ENCODE measurements around the gene SYT3.

SYT3 gene

GRCh38 chr19:50607874-50608785 is 31.6 kb downstream of the SYT3 start (continued):
- TF ChIP-seq, protein P1, sequence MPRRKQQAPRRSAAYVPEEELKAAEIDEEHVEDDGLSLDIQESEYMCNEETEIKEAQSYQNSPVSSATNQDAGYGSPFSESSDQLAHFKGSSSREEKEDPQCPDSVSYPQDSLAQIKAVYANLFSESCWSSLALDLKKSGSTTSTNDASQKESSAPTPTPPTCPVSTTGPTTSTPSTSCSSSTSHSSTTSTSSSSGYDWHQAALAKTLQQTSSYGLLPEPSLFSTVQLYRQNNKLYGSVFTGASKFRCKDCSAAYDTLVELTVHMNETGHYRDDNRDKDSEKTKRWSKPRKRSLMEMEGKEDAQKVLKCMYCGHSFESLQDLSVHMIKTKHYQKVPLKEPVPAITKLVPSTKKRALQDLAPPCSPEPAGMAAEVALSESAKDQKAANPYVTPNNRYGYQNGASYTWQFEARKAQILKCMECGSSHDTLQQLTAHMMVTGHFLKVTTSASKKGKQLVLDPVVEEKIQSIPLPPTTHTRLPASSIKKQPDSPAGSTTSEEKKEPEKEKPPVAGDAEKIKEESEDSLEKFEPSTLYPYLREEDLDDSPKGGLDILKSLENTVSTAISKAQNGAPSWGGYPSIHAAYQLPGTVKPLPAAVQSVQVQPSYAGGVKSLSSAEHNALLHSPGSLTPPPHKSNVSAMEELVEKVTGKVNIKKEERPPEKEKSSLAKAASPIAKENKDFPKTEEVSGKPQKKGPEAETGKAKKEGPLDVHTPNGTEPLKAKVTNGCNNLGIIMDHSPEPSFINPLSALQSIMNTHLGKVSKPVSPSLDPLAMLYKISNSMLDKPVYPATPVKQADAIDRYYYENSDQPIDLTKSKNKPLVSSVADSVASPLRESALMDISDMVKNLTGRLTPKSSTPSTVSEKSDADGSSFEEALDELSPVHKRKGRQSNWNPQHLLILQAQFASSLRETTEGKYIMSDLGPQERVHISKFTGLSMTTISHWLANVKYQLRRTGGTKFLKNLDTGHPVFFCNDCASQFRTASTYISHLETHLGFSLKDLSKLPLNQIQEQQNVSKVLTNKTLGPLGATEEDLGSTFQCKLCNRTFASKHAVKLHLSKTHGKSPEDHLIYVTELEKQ (tag by site-specific recombination; IDR thresholded peaks at IDR 0.05; ENCODE audit: borderline replicate concordance): no peak
- TF ChIP-seq ZNF544 (tag by site-specific recombination; IDR thresholded peaks at IDR 0.05) (no peak), ZEB2 (tag by site-specific recombination; IDR thresholded peaks at IDR 0.05) (no peak), ZNF248 (tag by site-specific recombination; IDR thresholded peaks at IDR 0.05) (no peak), ZNF561 (tag by site-specific recombination; IDR thresholded peaks at IDR 0.05; ENCODE audit: borderline replicate concordance) (no peak), ZNF132 (tag by site-specific recombination; IDR thresholded peaks at IDR 0.05; ENCODE audit: borderline replicate concordance) (no peak), ZNF211 (tag by site-specific recombination; IDR thresholded peaks at IDR 0.05; ENCODE audit: low read depth) (no peak), ZNF549 (tag by site-specific recombination; IDR thresholded peaks at IDR 0.05) (no peak), ZNF777 (tag by site-specific recombination; IDR thresholded peaks at IDR 0.05; ENCODE audit: borderline replicate concordance) (no peak), ZFP37 (tag by site-specific recombination; IDR thresholded peaks at IDR 0.05) (peak; percentile 23; the same call in 1 of the 2 replicates), ZNF140 (tag by site-specific recombination; IDR thresholded peaks at IDR 0.05) (no peak), ZBTB44 (tag by site-specific recombination; IDR thresholded peaks at IDR 0.05) (no peak), ZNF416 (tag by site-specific recombination; IDR thresholded peaks at IDR 0.05) (no peak), ZNF341 (tag by site-specific recombination; IDR thresholded peaks at IDR 0.05; ENCODE audit: low read depth) (no peak), ZSCAN23 (tag by site-specific recombination; IDR thresholded peaks at IDR 0.05) (no peak), ZNF423 (tag by site-specific recombination; IDR thresholded peaks at IDR 0.05) (no peak), KLF16 (tag by site-specific recombination; IDR thresholded peaks at IDR 0.05) (no peak), ZNF398 (tag by site-specific recombination; IDR thresholded peaks at IDR 0.05) (no peak), ZNF274 (IDR thresholded peaks at IDR 0.05; ENCODE audit: low read length) (no peak), ZNF274 (tag by site-specific recombination; IDR thresholded peaks at IDR 0.05; ENCODE audit: borderline replicate concordance) (no peak), RBAK (tag by site-specific recombination; IDR thresholded peaks at IDR 0.05) (no peak), ZNF600 (tag by site-specific recombination; IDR thresholded peaks at IDR 0.05) (no peak), PBX3 (CRISPR knock-in tag; IDR thresholded peaks at IDR 0.05) (no peak), ZNF776 (tag by site-specific recombination; IDR thresholded peaks at IDR 0.05; ENCODE audit: borderline replicate concordance) (no peak), ZNF571 (tag by site-specific recombination; IDR thresholded peaks at IDR 0.05) (no peak), KLF7 (tag by site-specific recombination; IDR thresholded peaks at IDR 0.05; ENCODE audit: borderline replicate concordance) (no peak), GLI2 (tag by site-specific recombination; IDR thresholded peaks at IDR 0.05; ENCODE audit: borderline replicate concordance, low read depth) (no peak)
- TF ChIP-seq, protein P2, sequence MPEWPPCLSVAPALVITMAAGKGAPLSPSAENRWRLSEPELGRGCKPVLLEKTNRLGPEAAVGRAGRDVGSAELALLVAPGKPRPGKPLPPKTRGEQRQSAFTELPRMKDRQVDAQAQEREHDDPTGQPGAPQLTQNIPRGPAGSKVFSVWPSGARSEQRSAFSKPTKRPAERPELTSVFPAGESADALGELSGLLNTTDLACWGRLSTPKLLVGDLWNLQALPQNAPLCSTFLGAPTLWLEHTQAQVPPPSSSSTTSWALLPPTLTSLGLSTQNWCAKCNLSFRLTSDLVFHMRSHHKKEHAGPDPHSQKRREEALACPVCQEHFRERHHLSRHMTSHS (tag by site-specific recombination; IDR thresholded peaks at IDR 0.05): no peak
- TF ChIP-seq, protein P3, sequence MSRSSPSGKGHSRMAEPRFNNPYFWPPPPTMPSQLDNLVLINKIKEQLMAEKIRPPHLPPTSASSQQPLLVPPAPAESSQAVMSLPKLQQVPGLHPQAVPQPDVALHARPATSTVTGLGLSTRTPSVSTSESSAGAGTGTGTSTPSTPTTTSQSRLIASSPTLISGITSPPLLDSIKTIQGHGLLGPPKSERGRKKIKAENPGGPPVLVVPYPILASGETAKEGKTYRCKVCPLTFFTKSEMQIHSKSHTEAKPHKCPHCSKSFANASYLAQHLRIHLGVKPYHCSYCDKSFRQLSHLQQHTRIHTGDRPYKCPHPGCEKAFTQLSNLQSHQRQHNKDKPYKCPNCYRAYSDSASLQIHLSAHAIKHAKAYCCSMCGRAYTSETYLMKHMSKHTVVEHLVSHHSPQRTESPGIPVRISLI (tag by site-specific recombination; IDR thresholded peaks at IDR 0.05): peak; percentile 95

All from HEK293 (cell line).